ENCODE results near the gene UBA1.
A peak's percentile ranks its signal among the peaks of the same experiment; 100 is the strongest.

The UBA1 gene

DNA sequence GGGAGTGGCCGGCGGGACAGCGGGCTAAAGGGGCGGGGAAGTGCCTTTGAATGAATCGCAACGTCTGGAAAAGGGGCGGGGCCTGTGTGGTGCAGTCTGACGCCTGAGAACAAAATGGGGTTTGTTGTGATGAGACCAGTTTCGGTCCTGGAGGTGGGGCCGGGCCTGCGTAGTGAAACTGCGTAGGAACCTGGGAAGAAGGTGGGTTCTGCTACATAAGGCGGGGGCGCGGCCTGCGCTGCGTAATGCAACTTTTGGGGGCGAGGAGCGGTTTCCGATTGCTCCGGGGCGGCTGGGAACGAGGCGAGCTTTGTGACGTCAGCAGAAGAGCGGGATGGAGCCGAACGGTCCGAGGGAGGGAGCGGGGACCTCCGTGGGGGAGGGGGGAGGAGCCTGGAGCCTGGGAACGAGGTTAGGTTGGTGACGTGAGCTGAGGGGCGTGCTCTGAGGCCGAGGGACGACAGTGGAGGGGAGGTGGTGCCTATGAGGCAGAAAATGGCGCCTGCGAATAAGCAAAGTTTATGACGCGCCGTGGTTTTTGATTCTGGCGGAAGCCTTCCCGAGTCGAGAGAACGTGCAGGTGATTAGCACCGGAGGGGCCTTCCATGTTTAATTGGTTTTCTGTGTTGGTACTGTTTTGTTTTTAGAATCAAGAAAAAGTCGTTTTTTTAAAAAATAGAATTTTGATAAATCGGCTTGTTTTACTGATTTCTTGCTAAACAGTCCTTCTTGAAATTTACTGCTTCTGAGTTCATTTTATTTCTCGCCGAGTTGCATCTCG is 39.9 kb downstream of the UBA1 start:
- TF ChIP-seq, protein P1, sequence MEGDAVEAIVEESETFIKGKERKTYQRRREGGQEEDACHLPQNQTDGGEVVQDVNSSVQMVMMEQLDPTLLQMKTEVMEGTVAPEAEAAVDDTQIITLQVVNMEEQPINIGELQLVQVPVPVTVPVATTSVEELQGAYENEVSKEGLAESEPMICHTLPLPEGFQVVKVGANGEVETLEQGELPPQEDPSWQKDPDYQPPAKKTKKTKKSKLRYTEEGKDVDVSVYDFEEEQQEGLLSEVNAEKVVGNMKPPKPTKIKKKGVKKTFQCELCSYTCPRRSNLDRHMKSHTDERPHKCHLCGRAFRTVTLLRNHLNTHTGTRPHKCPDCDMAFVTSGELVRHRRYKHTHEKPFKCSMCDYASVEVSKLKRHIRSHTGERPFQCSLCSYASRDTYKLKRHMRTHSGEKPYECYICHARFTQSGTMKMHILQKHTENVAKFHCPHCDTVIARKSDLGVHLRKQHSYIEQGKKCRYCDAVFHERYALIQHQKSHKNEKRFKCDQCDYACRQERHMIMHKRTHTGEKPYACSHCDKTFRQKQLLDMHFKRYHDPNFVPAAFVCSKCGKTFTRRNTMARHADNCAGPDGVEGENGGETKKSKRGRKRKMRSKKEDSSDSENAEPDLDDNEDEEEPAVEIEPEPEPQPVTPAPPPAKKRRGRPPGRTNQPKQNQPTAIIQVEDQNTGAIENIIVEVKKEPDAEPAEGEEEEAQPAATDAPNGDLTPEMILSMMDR (conservative IDR thresholded peaks at IDR 0.05) = no peak
- peak overlapping the region; percentile 86 for H3K27ac ChIP-seq

DNA sequence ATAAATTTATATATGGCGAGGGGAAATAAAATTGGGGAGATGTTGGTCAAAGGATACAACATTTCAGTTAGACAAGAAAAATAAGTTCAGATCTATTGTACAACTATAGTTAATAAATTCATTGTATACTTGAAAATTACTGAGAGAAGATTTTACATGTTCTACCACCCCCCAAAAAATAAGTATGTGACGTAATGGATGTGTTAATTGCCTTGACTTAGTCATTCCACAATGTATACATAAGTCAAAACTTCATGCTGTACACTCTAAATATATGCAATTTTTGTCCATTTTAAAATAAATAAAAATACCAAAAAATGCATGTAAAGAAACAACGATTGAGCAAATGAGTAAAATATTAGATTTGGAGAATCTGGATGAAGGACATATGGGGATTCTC is 41.0 kb downstream of the UBA1 start:
- TF ChIP-seq, protein P1 (conservative IDR thresholded peaks at IDR 0.05) = no peak
- peak overlapping the region; percentile 86; the same call in 1 of the 2 replicates for H3K27ac ChIP-seq

DNA sequence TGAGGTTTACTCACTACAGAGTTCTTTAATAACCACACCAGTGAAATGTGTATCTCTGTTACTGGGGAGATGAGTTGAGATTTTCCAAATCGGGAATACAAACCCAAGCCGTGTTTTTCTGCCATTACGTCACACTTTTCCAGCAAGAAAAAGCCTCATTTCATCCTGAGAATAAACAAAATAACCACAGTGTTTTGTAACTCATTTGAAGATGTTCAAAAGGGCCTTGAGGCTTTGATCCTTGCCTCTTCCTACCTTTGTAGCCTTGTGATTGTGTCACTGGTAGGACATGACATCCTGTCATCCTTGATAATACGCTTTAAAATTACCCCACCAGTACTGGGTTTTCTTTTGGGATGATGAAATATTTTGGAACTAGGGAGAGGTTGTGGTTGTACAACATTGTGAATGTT is 42.1 kb downstream of the UBA1 start:
- TF ChIP-seq, protein P1 (conservative IDR thresholded peaks at IDR 0.05) = no peak

DNA sequence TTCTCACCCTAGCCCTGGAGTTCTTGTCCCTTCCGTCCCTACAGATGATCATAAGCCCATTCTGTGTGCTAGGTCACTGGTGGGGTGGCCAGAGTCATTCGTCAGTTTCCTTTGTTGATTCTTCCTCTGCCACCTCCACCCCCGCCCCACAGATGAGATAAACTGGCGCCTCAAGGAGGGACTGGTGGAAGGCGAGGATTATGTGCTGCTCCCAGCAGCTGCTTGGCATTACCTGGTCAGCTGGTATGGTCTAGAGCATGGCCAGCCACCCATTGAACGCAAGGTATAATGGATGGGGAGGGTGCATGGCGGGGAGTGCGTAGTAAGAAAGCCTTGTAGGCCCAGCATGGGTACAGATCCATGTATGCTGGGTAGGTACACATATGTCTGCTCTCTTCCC is 45.6 kb downstream of the UBA1 start:
- TF ChIP-seq, protein P1 (conservative IDR thresholded peaks at IDR 0.05) = no peak

More for the DNA sequence above, 42.1 kb downstream of the UBA1 start:
- H3K27ac ChIP-seq = no peak overlapping the region

DNA sequence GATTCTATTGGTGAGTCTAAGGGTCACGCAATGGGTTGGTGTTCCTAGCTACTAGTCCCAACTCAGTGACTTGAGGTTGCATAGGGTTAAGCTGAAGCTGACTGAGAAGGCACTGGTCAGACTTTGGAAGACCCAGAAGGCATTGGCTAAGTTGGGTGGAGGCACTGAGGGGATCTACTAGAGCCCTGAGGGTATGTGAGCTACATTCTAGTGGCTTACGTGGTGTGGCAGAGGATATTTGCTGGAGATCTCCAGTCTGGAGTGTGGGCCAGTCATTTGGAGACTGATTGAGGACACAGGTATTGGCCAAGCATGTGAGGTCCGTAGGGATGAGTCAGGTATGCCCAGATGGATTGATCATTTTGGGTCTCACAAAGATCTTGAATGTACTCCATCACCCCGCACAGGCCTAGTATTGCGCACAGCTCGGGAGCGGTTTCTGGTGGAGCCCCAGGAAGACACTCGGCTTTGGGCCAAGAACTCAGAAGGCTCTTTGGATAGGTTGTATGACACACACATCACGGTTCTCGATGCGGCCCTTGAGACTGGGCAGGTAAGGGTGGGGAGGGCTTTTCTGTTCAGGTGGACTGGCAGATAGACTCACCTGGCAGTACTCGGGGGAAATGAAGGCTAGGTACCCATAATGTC is 46.4 kb downstream of the UBA1 start:
- H3K27ac ChIP-seq = no peak overlapping the region
- TF ChIP-seq, protein P1 (conservative IDR thresholded peaks at IDR 0.05) = no peak

More for the DNA sequence above, 45.6 kb downstream of the UBA1 start:
- no peak overlapping the region for H3K27ac ChIP-seq

DNA sequence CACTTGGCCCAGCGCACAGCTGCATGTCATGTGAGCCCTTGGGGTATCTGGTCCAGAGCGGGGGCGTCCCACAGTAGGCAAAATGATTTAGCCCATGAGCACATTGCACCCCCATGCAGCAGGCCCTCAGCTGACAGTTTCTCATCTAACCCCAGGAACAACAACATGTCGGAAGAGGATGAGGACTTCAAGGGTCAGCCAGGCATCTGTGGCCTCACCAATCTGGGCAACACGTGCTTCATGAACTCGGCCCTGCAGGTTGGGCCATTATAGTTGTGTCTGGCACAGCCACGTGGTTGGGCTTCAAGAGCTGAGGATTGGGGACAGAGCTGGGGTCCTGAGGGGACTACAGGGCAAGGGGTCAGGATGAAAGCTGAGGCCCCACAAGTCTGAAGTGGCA is 47.0 kb downstream of the UBA1 start:
- H3K27ac ChIP-seq = no peak overlapping the region
- TF ChIP-seq, protein P1 (conservative IDR thresholded peaks at IDR 0.05) = no peak

DNA sequence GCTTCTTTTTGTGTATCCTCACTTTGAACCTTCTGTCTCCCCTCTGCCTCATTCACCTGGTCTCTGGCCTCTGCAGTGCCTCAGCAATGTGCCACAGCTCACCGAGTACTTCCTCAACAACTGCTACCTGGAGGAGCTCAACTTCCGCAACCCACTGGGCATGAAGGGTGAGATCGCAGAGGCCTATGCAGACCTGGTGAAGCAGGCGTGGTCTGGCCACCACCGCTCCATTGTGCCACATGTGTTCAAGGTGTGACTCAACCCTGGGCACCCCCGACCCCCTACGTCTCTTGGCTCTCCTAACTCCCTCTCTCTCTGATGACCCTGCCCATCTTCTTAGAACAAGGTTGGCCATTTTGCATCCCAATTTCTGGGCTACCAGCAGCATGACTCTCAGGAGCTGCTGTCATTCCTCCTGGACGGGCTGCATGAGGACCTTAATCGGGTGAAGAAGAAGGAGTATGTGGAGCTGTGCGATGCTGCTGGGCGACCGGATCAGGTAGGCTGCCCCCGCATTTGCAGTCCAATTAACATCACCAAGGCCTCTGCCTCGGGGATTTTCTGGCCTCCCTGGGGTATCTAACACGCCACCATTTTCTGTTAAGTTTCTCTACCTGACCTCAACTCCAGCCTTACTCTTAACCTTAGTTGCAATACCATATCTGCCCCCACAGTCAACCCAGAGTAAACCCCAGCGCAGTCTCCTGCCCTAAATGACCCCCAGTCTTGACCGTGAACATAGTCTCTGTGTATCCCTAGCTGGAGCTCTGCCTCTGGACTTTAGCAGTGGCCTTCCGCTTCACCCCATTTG is 47.8 kb downstream of the UBA1 start:
- TF ChIP-seq, protein P1 (conservative IDR thresholded peaks at IDR 0.05) = no peak
- H3K27ac ChIP-seq = no peak overlapping the region

All from VCaP (cell line).